ENCODE results near the gene MYH15. TPM values are rescaled to one million over a fixed set of nuclear protein-coding genes. Genes with fewer than 3 reads are reported as not detected.

Gene MYH15
- total and polyA plus RNA-seq, 7 donors, result 0.01 to 0.67 (median 0.08) TPM

DNA sequence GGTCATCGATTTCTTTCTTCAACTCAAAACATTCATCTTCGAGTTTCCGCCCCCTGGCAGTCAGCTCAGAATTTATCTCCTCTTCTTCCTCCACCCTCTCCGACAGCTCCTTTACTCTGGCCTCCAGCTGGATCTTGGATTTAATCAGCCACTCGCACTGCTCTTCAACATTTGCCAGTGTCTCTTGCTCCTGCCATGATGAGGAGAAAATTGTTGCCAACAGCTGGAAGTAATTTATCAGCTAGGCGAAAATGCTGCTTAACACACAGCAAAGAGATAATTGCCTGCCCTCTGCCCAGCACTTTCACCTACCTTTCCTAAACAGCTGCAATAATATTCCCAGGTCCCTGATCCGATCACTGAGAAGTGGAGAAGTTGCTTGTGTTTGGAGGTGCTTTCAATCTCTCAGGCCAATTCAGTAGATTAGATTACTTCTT, 69.3 kb downstream of the MYH15 start:
- no peaks in the 10 kb centered on the region for H3K4me1 ChIP-seq
- H3K27ac ChIP-seq, result no peak overlapping the region
- no peak overlapping the region for H3K4me3 ChIP-seq
- H3K36me3 ChIP-seq (ENCODE audit: insufficient read depth in 1 of 2, low read depth in 1 of 2), result no peaks in the 10 kb centered on the region
- 44 to 49% (median 49%) methylated on average over 7 of the region's 7 CpGs for WGBS, 3 donors
- TF ChIP-seq, protein P1, sequence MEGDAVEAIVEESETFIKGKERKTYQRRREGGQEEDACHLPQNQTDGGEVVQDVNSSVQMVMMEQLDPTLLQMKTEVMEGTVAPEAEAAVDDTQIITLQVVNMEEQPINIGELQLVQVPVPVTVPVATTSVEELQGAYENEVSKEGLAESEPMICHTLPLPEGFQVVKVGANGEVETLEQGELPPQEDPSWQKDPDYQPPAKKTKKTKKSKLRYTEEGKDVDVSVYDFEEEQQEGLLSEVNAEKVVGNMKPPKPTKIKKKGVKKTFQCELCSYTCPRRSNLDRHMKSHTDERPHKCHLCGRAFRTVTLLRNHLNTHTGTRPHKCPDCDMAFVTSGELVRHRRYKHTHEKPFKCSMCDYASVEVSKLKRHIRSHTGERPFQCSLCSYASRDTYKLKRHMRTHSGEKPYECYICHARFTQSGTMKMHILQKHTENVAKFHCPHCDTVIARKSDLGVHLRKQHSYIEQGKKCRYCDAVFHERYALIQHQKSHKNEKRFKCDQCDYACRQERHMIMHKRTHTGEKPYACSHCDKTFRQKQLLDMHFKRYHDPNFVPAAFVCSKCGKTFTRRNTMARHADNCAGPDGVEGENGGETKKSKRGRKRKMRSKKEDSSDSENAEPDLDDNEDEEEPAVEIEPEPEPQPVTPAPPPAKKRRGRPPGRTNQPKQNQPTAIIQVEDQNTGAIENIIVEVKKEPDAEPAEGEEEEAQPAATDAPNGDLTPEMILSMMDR (IDR thresholded peaks at IDR 0.05), result no peak
- DNase-seq (no peak), ATAC-seq (no peak)
- H3K27me3 ChIP-seq (ENCODE audit: insufficient read depth in 3 of 3, low read length in 2 of 3), result no peaks in the 10 kb centered on the region
- H3K9me3 ChIP-seq, result no peaks in the 10 kb centered on the region
- intact Hi-C loops (cut with DNase I), result no loop called here

DNA sequence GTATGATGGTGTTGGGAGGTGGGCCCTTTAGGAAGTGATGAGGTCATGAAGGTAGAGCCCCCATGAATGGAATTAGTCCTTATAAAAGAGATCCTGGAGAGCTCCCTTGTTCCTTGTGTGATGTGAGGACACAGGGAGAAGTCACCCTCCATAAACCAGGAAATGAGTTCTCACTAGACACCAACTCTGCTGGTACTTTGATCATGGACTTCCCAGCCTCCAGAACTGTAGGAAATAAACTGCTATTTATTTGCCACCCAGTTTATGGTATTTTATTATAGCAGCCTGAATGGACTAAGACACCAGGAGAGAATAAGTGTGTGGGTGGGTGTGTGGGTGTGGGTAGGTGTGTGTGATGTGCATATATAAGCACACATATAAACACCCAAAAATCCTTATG, 71.9 kb downstream of the MYH15 start:
- ATAC-seq, result no peak
- no peak overlapping the region for H3K27ac ChIP-seq
- H3K4me1 ChIP-seq, result no peaks in the 10 kb centered on the region
- TF ChIP-seq, protein P1 (IDR thresholded peaks at IDR 0.05), result no peak
- H3K36me3 ChIP-seq (ENCODE audit: insufficient read depth in 1 of 2, low read depth in 1 of 2), result no peaks in the 10 kb centered on the region
- DNase-seq, result no peak
- intact Hi-C loops (cut with DNase I), result no loop called here
- no peak overlapping the region for H3K4me3 ChIP-seq
- H3K27me3 ChIP-seq (ENCODE audit: insufficient read depth in 3 of 3, low read length in 2 of 3), result no peaks in the 10 kb centered on the region
- H3K9me3 ChIP-seq, result no peaks in the 10 kb centered on the region

DNA sequence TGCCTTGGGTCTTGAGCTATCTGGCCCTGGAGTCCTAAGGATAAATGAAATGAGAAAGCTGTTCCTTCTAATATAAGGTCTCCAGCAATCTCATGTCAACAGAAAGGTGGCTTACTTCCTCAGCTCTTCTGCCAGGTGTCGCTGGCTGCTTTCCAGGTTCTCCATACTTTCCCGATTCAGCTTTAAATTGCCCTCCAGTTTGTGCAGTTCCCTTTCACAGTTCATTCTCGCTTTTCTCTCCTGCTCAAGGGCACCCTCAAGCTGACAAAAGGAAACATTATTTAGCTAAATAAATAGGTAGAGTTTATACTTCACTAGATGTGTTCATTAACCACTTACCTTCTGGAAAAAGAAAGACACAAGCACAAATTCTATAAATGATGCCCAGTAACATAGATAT, 73.0 kb downstream of the MYH15 start:
- intact Hi-C loops (cut with DNase I), result no loop called here
- TF ChIP-seq, protein P1 (IDR thresholded peaks at IDR 0.05), result no peak
- Histone ChIP-seq H3K27ac (no peak overlapping the region), H3K9me3 (no peaks in the 10 kb centered on the region), H3K4me3 (no peak overlapping the region), H3K27me3 (ENCODE audit: insufficient read depth in 3 of 3, low read length in 2 of 3) (no peaks in the 10 kb centered on the region), H3K36me3 (ENCODE audit: insufficient read depth in 1 of 2, low read depth in 1 of 2) (no peaks in the 10 kb centered on the region), H3K4me1 (no peaks in the 10 kb centered on the region)
- no peak for ATAC-seq
- DNase-seq, result no peak
- 54 to 71% (median 59%) methylated on average over 3 of the region's 3 CpGs for WGBS, 3 donors

DNA sequence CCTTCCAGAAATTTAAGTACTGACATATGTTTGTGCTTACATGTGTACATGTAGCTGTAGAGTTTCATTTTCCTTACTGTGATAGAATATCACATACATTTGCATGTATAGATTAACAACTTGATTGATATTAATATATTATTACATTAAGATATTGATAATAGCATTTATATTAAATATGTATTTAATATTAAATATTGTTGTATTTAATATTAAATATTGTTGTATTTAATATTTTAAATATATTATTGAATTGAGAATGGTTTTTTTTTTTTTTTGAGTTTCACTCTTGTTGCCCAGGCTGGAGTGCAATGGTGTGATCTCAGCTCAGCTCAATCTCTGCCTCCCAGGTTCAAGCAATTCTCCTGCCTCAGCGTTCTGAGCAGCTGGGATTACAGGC, 76.5 kb downstream of the MYH15 start:
- WGBS, 3 donors, result 38 to 67% (median 48%) methylated on average over 1 of the region's 1 CpG
- DNase-seq (no peak), ATAC-seq (no peak)
- Histone ChIP-seq H3K9me3 (no peaks in the 10 kb centered on the region), H3K4me1 (no peaks in the 10 kb centered on the region), H3K36me3 (ENCODE audit: insufficient read depth in 1 of 2, low read depth in 1 of 2) (no peaks in the 10 kb centered on the region), H3K27me3 (ENCODE audit: insufficient read depth in 3 of 3, low read length in 2 of 3) (no peaks in the 10 kb centered on the region), H3K27ac (no peak overlapping the region), H3K4me3 (no peak overlapping the region)
- intact Hi-C loops (cut with DNase I), result no loop called here
- TF ChIP-seq, protein P1 (IDR thresholded peaks at IDR 0.05), result no peak

DNA sequence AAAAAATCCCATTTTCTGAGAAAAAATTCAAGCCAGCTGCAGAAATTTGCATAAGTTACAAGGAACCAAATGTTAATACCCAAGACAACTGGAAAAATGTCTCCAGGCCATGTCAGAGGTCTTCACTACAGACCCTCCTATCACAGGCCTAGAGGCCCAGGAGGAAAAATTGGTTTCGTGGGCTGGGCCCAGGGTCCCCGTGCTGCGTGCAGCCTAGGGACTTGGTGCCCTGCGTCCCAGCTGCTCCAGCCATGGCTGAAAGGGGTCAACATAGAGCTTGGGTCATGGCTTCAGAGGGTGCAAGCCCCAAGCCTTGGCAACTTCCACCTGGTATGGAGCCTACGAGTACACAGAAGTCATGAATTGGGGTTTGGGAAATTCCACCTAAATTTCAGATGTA, 78.0 kb downstream of the MYH15 start:
- ATAC-seq (no peak), DNase-seq (no peak)
- H3K4me1 ChIP-seq, result no peaks in the 10 kb centered on the region
- WGBS, 3 donors, result 85 to 98% (median 89%) methylated on average over 5 of the region's 5 CpGs
- H3K27ac ChIP-seq, result no peak overlapping the region
- H3K27me3 ChIP-seq (ENCODE audit: insufficient read depth in 3 of 3, low read length in 2 of 3), result no peaks in the 10 kb centered on the region
- intact Hi-C loops (cut with DNase I), result no loop called here
- H3K9me3 ChIP-seq, result no peaks in the 10 kb centered on the region
- TF ChIP-seq, protein P1 (IDR thresholded peaks at IDR 0.05), result no peak
- no peaks in the 10 kb centered on the region for H3K36me3 ChIP-seq (ENCODE audit: insufficient read depth in 1 of 2, low read depth in 1 of 2)
- no peak overlapping the region for H3K4me3 ChIP-seq

Measured in psoas muscle (tissue), 8 donors.